ENCODE measurements around the gene RAB23.

GRCh38 chr6:57207141-57207540 is 15.0 kb downstream of the RAB23 start:
- TF ChIP-seq CTCF (IDR thresholded peaks at IDR 0.05; ENCODE audit: insufficient read depth, low read depth, low read length) = no peak
- no peak for TF ChIP-seq EZH2 (IDR thresholded peaks at IDR 0.05; ENCODE audit: insufficient read depth, low read length)
